Iris pigment epithelial cell (primary cell): Measurements from ENCODE around the gene TIGD4.

Source experiments
- DNase-seq: peaks from one replicate; pipeline ENCODE4 v3.0.0-alpha.2; 2011; ENCODE audit warnings: low read depth

Gene TIGD4

GRCh38 chr4:152779513-152780266, at the start of gene TIGD4, which contains the start of gene ARFIP1:
TIGD4 (minus strand) TSS chr4:152779730; CDS start chr4:152771004, 8,726 bp downstream.
ARFIP1 (plus strand) TSS chr4:152779954; CDS start chr4:152829634, 49,680 bp downstream.
- peak; percentile 98 for DNase-seq

GRCh38 chr4:152828122-152828521, 48.6 kb upstream of the TIGD4 start:
- no peak for DNase-seq

- DNase-seq: no peak
Observed at GRCh38 chr4:152825336-152825735, 45.8 kb upstream of the TIGD4 start.

- no peak for DNase-seq
Observed at GRCh38 chr4:152824561-152824960, 45.0 kb upstream of the TIGD4 start.

GRCh38 chr4:152822323-152822722, 42.8 kb upstream of the TIGD4 start:
- no peak for DNase-seq

- no peak for DNase-seq
Observed at GRCh38 chr4:152820073-152820472, 40.5 kb upstream of the TIGD4 start.

GRCh38 chr4:152819026-152819645, 39.6 kb upstream of the TIGD4 start:
- no peak for DNase-seq

- DNase-seq: peak; percentile 63
Observed at GRCh38 chr4:152817331-152817730, 37.8 kb upstream of the TIGD4 start.

- peak; percentile 85 for DNase-seq
Observed at GRCh38 chr4:152815078-152815477, 35.5 kb upstream of the TIGD4 start.

GRCh38 chr4:152810715-152811287, 31.3 kb upstream of the TIGD4 start:
- DNase-seq: no peak

GRCh38 chr4:152808670-152809069, 29.1 kb upstream of the TIGD4 start:
- DNase-seq: no peak

- DNase-seq: peak; percentile 64
Observed at GRCh38 chr4:152807294-152807829, 27.8 kb upstream of the TIGD4 start.

GRCh38 chr4:152806501-152807125, 27.1 kb upstream of the TIGD4 start:
- peak; percentile 6 for DNase-seq

- DNase-seq: no peak
Observed at GRCh38 chr4:152805818-152806217, 26.3 kb upstream of the TIGD4 start.

GRCh38 chr4:152805071-152805650, 25.6 kb upstream of the TIGD4 start:
- no peak for DNase-seq

- no peak for DNase-seq
Observed at GRCh38 chr4:152803541-152803940, 24.0 kb upstream of the TIGD4 start.

- no peak for DNase-seq
Observed at GRCh38 chr4:152795891-152796290, 16.4 kb upstream of the TIGD4 start.

GRCh38 chr4:152786627-152787026, 7.1 kb upstream of the TIGD4 start:
- DNase-seq: no peak

- DNase-seq: no peak
Observed at GRCh38 chr4:152785639-152786615, 6.4 kb upstream of the TIGD4 start.

GRCh38 chr4:152784490-152785350, 5.2 kb upstream of the TIGD4 start:
- DNase-seq: peak; percentile 62
